Osteoblast (primary cell): ENCODE measurements around the gene KIF23. TPM values are rescaled to one million over a fixed set of nuclear protein-coding genes. Genes with fewer than 3 reads are reported as not detected.

ENCODE experiments used
- DNase-seq: peaks from one replicate; pipeline ENCODE4 v3.0.0; 2011; ENCODE audit warnings: low spot score, mixed read lengths; ENCODE audit not compliant: insufficient read length; ENCODE audit errors: missing footprints
- H2AFZ ChIP-seq: 2 replicates; pipeline ENCODE4 v1.6.0; 2011; ENCODE audit warnings: mild to moderate bottlenecking, low read length
- H3K27ac ChIP-seq: 2 replicates; pipeline ENCODE4 v1.5.1; 2011; ENCODE audit warnings: mild to moderate bottlenecking, low read depth, low read length, moderate library complexity
- H3K27me3 ChIP-seq: 2 replicates; pipeline ENCODE4 v1.6.0; 2012; ENCODE audit warnings: mild to moderate bottlenecking, control low read depth, inconsistent platforms, low read length, moderate library complexity; ENCODE audit not compliant: insufficient read depth
- H3K36me3 ChIP-seq: 2 replicates; pipeline ENCODE4 v1.5.1; 2011; ENCODE audit warnings: mild to moderate bottlenecking, low read length, control low read depth, moderate library complexity; ENCODE audit not compliant: insufficient read depth
- H3K4me1 ChIP-seq: 2 replicates; pipeline ENCODE4 v1.5.1; 2011; ENCODE audit warnings: mild to moderate bottlenecking, low read length, control low read depth, moderate library complexity; ENCODE audit not compliant: insufficient read depth
- H3K4me2 ChIP-seq: 2 replicates; pipeline ENCODE4 v1.6.0; 2011; ENCODE audit warnings: mild to moderate bottlenecking, low read length; ENCODE audit not compliant: insufficient read depth
- H3K4me3 ChIP-seq: fragments of 200-600 bp; sonication (generic); 3 replicates; pipeline ENCODE4 v1.5.1; 2012; ENCODE audit warnings: mild to moderate bottlenecking, low read length, inconsistent platforms; ENCODE audit not compliant: insufficient read depth
- H3K79me2 ChIP-seq: 2 replicates; pipeline ENCODE4 v1.6.0; 2012; ENCODE audit warnings: mild to moderate bottlenecking, low read length, control low read depth, inconsistent platforms; ENCODE audit not compliant: insufficient read depth
- H3K9me3 ChIP-seq: 2 replicates; pipeline ENCODE4 v1.5.1; 2011; ENCODE audit warnings: low read depth, low read length, control low read depth
- H4K20me1 ChIP-seq: 2 replicates; pipeline ENCODE4 v1.6.0; 2012; ENCODE audit warnings: mild to moderate bottlenecking, low read length, control low read depth; ENCODE audit not compliant: insufficient read depth
- total RNA-seq: library from RNA; depleted of rRNA; stranded (reverse); fragments of >200 nt; gene quantifications from 2 replicates; pipeline ENCODE4 v1.2.3, GENCODE V29; 2012
- TF ChIP-seq, protein P1 (sequence below): IDR thresholded peaks from 2 replicates; pipeline ENCODE4 v1.5.1; 2011; ENCODE audit warnings: mild to moderate bottlenecking, low read depth, low read length, moderate library complexity; ENCODE audit errors: extremely low read depth

The KIF23 gene
- 8.0 and 8.3 TPM in 2 replicates for total RNA-seq

GRCh38 chr15:69413822-69414700, at the start of gene KIF23:
KIF23 (plus strand) TSS chr15:69414349; CDS start chr15:69414466, 117 bp downstream.
- peaks cover 40% of the 10 kb centered on the region for H3K4me1 ChIP-seq

DNA sequence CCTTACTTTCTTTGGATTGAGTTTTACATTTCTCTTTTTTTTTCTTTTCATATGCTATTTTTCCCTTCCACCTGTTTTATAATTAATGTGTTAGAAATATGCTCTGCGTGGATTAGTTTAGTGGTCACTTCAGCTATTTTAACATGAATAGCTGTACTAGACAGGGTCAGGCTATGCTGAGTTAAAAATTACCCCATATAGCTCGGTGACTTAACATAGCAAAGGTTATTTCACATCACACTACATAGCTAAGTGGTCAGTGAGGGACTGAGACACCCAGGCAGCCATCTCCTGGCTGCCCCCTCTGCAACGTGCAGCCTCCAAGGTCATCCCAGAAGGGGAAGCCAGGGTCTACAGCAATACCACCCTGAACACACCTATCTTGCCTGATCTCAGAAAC, 46.9 kb upstream of the KIF23 start:
- TF ChIP-seq, protein P1, sequence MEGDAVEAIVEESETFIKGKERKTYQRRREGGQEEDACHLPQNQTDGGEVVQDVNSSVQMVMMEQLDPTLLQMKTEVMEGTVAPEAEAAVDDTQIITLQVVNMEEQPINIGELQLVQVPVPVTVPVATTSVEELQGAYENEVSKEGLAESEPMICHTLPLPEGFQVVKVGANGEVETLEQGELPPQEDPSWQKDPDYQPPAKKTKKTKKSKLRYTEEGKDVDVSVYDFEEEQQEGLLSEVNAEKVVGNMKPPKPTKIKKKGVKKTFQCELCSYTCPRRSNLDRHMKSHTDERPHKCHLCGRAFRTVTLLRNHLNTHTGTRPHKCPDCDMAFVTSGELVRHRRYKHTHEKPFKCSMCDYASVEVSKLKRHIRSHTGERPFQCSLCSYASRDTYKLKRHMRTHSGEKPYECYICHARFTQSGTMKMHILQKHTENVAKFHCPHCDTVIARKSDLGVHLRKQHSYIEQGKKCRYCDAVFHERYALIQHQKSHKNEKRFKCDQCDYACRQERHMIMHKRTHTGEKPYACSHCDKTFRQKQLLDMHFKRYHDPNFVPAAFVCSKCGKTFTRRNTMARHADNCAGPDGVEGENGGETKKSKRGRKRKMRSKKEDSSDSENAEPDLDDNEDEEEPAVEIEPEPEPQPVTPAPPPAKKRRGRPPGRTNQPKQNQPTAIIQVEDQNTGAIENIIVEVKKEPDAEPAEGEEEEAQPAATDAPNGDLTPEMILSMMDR, result no peak
- Histone ChIP-seq H3K4me3 (no peak overlapping the region), H3K4me1 (no peaks in the 10 kb centered on the region), H2AFZ (no peak overlapping the region), H3K9me3 (no peaks in the 10 kb centered on the region), H3K4me2 (no peak overlapping the region), H3K27me3 (no peaks in the 10 kb centered on the region), H3K27ac (no peak overlapping the region), H3K79me2 (no peaks in the 10 kb centered on the region), H4K20me1 (no peaks in the 10 kb centered on the region), H3K36me3 (no peaks in the 10 kb centered on the region)
- no peak for DNase-seq

More at GRCh38 chr15:69413822-69414700, at the start of gene KIF23:
- H3K4me3 ChIP-seq, result peak within 1 kb of the TSS; percentile 92
- H3K27me3 ChIP-seq, result no peaks in the 10 kb centered on the region
- DNase-seq, result peak; percentile 97
- H3K9me3 ChIP-seq, result no peaks in the 10 kb centered on the region
- peak within 1 kb of the TSS; percentile 87 for H3K27ac ChIP-seq
- H3K4me2 ChIP-seq, result peak within 1 kb of the TSS; percentile 92
- H3K36me3 ChIP-seq, result peaks cover 1% of the 10 kb centered on the region
- H2AFZ ChIP-seq, result peak within 1 kb of the TSS; percentile 94
- H3K79me2 ChIP-seq, result peaks cover 88% of the 10 kb centered on the region
- TF ChIP-seq, protein P1, result no peak
- peaks cover 25% of the 10 kb centered on the region for H4K20me1 ChIP-seq

DNA sequence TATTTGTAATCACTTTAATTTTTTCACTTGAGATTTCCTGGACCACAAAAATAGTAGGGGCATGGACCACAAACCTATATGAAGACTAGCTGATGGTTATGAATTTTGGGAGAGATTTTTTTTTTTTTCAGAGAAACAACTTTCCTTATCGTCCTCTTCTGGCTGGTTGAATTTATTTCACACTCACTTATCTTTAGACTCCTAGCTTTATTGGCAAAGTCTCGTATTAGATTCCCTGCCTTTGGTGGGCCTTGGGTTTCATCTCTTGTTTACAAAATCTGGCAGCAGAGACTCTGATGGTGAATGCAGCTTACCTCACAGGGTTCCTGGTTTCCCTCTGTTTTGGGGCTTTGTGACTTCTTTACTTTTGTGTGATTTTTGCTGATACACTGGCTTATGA, 44.5 kb upstream of the KIF23 start:
- DNase-seq, result no peak
- no peaks in the 10 kb centered on the region for H4K20me1 ChIP-seq
- H3K9me3 ChIP-seq, result no peaks in the 10 kb centered on the region
- no peaks in the 10 kb centered on the region for H3K27me3 ChIP-seq
- no peak overlapping the region for H3K4me2 ChIP-seq
- TF ChIP-seq, protein P1, result no peak
- H3K4me1 ChIP-seq, result no peaks in the 10 kb centered on the region
- H3K79me2 ChIP-seq, result no peaks in the 10 kb centered on the region
- H3K27ac ChIP-seq, result no peak overlapping the region
- no peak overlapping the region for H3K4me3 ChIP-seq
- H3K36me3 ChIP-seq, result no peaks in the 10 kb centered on the region
- H2AFZ ChIP-seq, result no peak overlapping the region

DNA sequence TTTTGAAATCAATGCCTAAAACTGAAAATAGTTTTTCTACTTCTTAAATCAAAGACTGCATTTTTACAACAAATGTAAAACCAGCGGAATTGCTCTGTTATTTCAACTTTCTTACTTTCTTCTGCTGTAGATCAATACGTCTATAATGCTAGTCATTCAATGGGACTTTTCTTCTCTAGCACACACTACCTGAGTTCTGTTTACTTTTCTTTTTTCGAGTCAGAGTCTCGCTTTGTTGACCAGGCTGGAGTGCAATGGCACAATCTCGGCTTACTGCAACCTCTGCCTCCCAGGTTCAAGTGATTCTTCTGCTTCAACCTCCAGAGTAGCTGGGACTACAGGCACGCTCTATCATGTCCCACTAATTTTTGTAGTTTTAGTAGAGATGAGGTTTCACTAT, 40.7 kb upstream of the KIF23 start:
- TF ChIP-seq, protein P1, result no peak
- Histone ChIP-seq H3K9me3 (no peaks in the 10 kb centered on the region), H3K36me3 (no peaks in the 10 kb centered on the region), H3K4me3 (no peak overlapping the region), H3K27ac (no peak overlapping the region), H3K4me1 (no peaks in the 10 kb centered on the region), H4K20me1 (no peaks in the 10 kb centered on the region), H3K27me3 (no peaks in the 10 kb centered on the region), H3K4me2 (no peak overlapping the region), H2AFZ (no peak overlapping the region), H3K79me2 (no peaks in the 10 kb centered on the region)
- DNase-seq, result no peak
